K562 (cell line): ENCODE data around the gene RESF1. TPM values are rescaled to one million over a fixed set of nuclear protein-coding genes. Genes with fewer than 3 reads are reported as not detected.
A peak's percentile ranks its signal among the peaks of the same experiment; 100 is the strongest.

Experiments used
- BRCA1 ChIP-seq, 2 experiments: fragments of 450-650 bp in 1 of 2; sonication (generic) in 1 of 2; formaldehyde crosslinking in 1 of 2; IDR thresholded peaks; 2 replicates each; pipeline versions ENCODE4 v1.5.0 to v1.6.1; 2017 to 2020; ENCODE audit warnings: mild to moderate bottlenecking in 1 of 2, missing genetic modification reagents in 1 of 2
- CBFA2T3 ChIP-seq: fragments of 450-650 bp; IDR thresholded peaks from 2 replicates; pipeline ENCODE4 v1.6.1; 2017
- CHD7 ChIP-seq: fragments of 200-600 bp; sonication (generic); IDR thresholded peaks from one replicate; pipeline ENCODE4 v1.6.1; 2012; ENCODE audit warnings: mild to moderate bottlenecking, low read depth, low read length, inconsistent platforms
- CUX1 ChIP-seq: fragments of 200-800 bp; sonication (Bioruptor generic); IDR thresholded peaks from 2 replicates; pipeline ENCODE4 v1.6.1; 2016; ENCODE audit warnings: missing genetic modification characterization, missing compliant biosample characterization
- ZMIZ1 ChIP-seq, 2 experiments: fragments of 150-350 bp in 1 of 2; IDR thresholded peaks; 2 replicates each; pipeline ENCODE4 v1.6.1; 2012 to 2016; ENCODE audit warnings: low read depth in 2 of 2, low read length in 2 of 2, mild to moderate bottlenecking in 1 of 2, moderate library complexity in 1 of 2
- ZNF707 ChIP-seq: fragments of 250-450 bp; sonication (Bioruptor Pico); conservative IDR thresholded peaks from 2 replicates; pipeline ENCODE4 v1.8.0; 2022; ENCODE audit warnings: inconsistent platforms, mild to moderate bottlenecking, moderate library complexity
- polyA plus RNA-seq, 8 experiments: library from polyadenylated mRNA; depleted of rRNA in 4 of 8; stranded (reverse) in 5 of 8; unstranded in 3 of 8; fragments of >200 nt; fragmentation: Nextera tagmentation in 2 of 8; fragmentation: Illumina TruSeq in 1 of 8; extraction: Ambion mirVana in 2 of 8; extraction: Trizol in 1 of 8; gene quantifications; 2 replicates each; pipeline versions ENCODE4 v1.2.1 to v1.2.3, GENCODE V29; 2011 to 2014; ENCODE audit warnings: inconsistent platforms in 1 of 8, missing spikeins in 1 of 8
- total RNA-seq, 7 experiments: library from RNA; depleted of rRNA in 6 of 7; stranded (reverse); fragments of >200 nt in 6 of 7; fragmentation: Illumina TruSeq in 2 of 7; extraction: Trizol in 2 of 7; gene quantifications; 2 replicates each; pipeline versions ENCODE4 v1.2.1 to v1.2.3, GENCODE V29; 2011 to 2021; ENCODE audit warnings: low replicate concordance in 1 of 7

RESF1 gene
- total and polyA plus RNA-seq, 9 of the 15 experiments (the other 6 are each of a cell fraction or from before 2014, with no cell fraction given) = 21.5 to 121 (median 53.6) TPM

- TF ChIP-seq CUX1 (CRISPR knock-in tag) (no peak), CBFA2T3 (peak; percentile 99), ZNF707 (CRISPR knock-in tag) (no peak), CHD7 (no peak), BRCA1 (IDR thresholded peaks at IDR 0.05) (no peak), BRCA1 (CRISPR knock-in tag; IDR thresholded peaks at IDR 0.05) (no peak), ZMIZ1 (IDR thresholded peaks at IDR 0.05; ENCODE audit: low read depth in 2 of 2, low read length in 2 of 2) (peak in 1 of 2 experiments; percentile 90; a peak in 2 of 4 replicates)
These were observed 41.3 kb downstream of the RESF1 start (continued) for GRCh38 chr12:32000373-32001005.
